GM19324 (cell line): ENCODE data around the gene PLIN4.
"Not testable (repeated sequence)": the region's sequence is repeated elsewhere in the genome, so short reads cannot be mapped to it uniquely, and the experiment has no call there.

Source experiments
- ATAC-seq: cut with Tn5 transposase; IDR thresholded peaks from one replicate; pipeline ENCODE4 v1.9.1; 2021; ENCODE audit warnings: mild to moderate bottlenecking, moderate library complexity; ENCODE audit not compliant: unreplicated experiment, low FRiP score

PLIN4 gene, protein sequence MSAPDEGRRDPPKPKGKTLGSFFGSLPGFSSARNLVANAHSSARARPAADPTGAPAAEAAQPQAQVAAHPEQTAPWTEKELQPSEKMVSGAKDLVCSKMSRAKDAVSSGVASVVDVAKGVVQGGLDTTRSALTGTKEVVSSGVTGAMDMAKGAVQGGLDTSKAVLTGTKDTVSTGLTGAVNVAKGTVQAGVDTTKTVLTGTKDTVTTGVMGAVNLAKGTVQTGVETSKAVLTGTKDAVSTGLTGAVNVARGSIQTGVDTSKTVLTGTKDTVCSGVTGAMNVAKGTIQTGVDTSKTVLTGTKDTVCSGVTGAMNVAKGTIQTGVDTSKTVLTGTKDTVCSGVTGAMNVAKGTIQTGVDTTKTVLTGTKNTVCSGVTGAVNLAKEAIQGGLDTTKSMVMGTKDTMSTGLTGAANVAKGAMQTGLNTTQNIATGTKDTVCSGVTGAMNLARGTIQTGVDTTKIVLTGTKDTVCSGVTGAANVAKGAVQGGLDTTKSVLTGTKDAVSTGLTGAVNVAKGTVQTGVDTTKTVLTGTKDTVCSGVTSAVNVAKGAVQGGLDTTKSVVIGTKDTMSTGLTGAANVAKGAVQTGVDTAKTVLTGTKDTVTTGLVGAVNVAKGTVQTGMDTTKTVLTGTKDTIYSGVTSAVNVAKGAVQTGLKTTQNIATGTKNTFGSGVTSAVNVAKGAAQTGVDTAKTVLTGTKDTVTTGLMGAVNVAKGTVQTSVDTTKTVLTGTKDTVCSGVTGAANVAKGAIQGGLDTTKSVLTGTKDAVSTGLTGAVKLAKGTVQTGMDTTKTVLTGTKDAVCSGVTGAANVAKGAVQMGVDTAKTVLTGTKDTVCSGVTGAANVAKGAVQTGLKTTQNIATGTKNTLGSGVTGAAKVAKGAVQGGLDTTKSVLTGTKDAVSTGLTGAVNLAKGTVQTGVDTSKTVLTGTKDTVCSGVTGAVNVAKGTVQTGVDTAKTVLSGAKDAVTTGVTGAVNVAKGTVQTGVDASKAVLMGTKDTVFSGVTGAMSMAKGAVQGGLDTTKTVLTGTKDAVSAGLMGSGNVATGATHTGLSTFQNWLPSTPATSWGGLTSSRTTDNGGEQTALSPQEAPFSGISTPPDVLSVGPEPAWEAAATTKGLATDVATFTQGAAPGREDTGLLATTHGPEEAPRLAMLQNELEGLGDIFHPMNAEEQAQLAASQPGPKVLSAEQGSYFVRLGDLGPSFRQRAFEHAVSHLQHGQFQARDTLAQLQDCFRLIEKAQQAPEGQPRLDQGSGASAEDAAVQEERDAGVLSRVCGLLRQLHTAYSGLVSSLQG (N-terminal part only)

DNA sequence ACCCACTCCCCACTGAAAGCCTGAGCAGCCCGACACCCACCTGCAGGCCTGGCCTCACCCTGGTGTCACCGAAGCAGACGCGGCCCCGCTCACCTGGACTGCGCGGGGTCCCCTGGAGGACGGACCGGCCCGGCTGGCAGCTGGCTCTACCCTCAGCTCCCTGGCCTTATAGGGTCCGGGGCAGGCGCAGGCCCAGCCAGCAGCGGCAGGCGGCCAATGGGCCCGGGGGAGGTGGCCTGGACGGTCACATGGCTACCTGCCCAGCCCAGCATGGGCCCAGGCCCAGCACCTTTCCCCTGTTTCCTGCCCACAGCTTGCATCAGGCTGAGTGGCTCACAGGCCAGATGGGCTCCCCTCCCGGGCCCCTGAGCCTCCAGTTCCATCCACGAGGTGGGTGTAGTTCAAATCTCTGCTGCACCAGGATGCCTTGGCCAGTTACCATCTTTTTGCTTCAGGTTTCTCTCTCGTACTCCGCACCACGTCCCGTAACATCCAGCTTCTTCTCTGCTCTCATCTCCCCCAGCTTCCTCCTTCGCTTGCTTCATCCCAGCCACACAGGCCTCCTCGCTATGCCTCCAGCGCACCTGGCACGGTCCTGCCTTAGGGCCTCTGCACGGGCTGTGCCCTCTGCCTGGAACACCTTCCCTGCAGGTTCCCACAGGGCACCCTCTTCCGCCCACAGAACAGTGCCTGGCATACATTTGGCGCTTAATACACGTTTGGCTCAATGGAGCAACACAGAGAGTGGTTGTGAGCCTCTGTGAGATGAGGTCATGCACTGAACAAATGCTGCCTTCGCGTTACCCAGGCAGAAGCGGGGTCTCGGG lies at the start of gene PLIN4:
Gene PLIN4, minus strand, starts transcription at position 142 of the 827 bp plus-strand sequence. CDS start 214 bp downstream, outside the sequence.
- ATAC-seq = no peak

DNA sequence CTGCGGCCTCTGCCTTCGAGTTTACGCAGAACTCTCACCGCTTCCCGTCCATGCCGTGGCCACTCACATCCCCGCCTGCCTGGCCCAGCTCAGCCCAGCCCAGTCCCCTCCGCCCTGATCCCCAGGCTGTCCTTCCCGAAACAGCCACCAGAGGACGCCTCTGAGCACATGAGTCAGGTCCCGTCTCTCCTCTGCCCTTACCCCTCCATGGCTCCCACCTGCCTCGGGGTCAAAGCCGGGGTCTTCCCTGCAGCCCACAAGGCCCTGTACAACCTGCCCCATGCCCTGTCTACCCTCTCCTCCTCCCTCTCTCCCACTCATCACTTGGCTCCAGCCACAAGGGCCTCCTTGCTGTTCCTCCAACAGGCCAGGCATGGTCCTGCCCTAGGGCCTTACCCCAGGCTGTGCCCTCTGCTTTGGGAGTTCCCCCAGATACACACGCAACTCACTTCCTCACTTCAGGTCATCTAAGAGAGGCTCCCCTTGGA lies 49.3 kb upstream of the PLIN4 start:
- ATAC-seq = no peak

DNA sequence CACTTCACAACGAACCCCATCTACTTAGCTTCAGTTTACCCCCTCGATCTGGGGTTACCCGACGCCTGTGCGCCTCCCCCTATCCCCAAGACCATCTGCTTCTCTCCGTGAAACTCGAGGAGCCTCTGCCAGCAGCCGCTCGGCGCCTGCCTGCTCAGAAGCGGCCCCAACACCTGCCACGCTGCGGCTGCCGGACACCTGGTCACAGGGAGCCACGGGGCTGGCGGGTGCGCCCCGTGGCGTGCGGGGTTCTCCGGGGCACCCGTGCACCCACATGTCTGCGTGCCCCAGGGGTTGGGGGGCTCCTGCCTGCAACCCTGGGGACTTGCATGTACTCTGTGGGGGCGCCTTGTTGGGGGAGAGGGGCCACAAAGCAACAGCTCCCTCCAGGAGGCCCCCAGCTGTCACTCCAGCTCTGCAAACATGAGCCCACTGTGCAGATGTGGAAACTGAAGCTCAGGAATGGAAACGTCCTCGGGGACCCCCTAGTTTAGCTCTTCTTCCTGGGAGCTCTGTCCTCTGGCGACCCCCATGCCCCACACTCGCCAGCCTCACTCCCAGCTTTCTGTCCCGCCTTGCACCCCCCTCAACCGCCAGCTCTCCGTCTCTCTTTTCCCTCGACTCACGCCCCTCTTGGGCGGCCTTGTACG lies 48.2 kb upstream of the PLIN4 start:
- no peak for ATAC-seq

DNA sequence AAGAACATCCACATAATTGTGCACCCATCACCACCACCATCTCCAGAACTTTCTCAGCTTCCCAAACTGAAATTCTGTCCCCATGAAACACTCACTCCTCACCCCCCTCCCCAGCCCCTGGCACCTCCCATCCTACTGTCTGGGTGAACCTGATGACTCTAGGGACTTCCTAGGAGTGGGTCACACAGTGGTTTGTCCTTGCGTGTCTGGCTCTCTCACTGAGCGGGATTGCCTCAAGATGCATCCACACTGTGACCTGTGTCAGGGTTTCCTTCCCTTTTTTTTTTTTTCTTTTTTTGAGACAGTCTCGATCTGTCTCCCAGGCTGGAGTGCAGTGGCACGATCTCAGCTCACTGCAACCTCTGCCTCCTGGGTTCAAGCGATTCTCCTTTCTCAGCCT lies 45.3 kb upstream of the PLIN4 start:
- ATAC-seq = not testable (repeated sequence)

DNA sequence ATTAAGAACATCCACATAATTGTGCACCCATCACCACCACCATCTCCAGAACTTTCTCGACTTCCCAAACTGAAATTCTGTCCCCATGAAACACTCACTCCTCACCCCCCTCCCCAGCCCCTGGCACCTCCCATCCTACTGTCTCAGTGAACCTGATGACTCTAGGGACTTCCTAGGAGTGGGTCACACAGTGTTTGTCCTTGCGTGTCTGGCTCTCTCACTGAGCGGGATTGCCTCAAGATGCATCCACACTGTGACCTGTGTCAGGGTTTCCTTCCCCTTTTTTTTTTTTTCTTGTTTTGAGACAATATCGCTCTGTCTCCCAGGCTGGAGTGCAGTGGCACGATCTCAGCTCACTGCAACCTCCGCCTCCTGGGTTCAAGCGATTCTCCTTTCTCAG lies 43.8 kb upstream of the PLIN4 start:
- ATAC-seq = not testable (repeated sequence)

DNA sequence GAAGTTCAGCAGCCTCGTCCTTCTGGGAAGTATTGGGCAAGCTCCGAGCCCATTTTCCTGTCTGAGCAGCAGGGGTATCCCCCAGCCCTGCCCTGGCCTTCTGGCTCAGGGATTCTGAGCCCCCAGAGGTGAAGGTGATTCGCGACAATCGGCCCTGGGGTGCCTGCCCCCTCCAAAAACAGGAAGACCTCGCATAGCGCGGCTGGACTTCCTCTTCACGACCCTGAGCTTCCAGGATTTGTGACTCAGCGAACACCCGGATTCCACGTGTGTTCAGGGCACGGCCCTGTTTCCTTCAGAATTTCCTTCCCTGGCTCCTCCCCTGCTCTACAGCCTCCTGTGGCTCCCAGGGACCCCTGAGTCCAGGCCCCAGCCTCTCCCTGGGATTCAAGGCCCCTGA lies 41.3 kb upstream of the PLIN4 start, which contains the start of gene SEMA6B:
Gene SEMA6B, minus strand, starts transcription at position 116 of the 400 bp plus-strand sequence. CDS start 1,227 bp downstream, outside the sequence.
- ATAC-seq = no peak

DNA sequence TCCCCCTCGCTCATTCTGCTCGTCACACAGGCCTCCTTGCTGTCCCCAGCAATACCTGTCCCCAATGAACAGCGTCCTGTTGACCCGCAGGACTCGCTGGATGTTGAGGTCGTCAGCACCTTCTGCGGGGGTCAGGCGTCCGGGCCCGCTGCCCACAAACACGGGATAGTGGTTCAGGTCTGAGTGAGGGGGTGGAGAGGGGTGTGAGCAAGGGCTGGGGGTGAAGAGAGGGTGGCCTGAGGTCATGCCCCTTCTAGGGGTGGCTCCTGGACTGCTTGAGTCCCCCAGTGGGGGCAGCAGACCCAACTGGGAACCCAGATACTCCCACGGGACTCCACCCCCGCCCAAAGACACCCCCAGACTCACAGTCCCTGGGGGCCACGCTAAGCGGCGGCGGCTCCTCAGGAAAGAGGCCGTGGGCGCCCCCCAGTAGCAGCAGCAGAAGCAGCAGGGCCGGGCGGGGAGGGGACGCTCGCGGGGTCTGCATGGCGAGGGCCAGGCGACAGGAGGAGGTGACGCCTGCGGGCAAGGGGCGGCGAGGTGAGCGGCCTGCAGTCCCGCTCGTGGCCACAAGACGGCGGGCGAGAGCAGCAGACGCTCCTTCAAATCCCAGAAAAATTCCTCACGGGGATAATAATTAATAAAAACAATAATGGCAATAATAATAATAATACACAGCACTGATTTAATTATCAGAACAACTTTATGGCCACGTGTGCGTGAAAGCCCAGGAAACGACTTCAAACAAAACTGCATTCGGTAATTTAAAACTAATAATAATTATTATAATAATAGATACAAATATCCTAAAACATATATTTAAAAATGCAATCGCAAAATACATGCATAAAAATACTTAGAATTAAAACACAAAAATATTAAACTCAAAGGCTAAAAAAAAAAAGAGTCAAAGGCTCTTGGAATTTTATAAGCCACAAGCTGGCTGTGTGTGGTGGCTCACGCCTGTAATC lies 40.0 kb upstream of the PLIN4 start:
- no peak for ATAC-seq

DNA sequence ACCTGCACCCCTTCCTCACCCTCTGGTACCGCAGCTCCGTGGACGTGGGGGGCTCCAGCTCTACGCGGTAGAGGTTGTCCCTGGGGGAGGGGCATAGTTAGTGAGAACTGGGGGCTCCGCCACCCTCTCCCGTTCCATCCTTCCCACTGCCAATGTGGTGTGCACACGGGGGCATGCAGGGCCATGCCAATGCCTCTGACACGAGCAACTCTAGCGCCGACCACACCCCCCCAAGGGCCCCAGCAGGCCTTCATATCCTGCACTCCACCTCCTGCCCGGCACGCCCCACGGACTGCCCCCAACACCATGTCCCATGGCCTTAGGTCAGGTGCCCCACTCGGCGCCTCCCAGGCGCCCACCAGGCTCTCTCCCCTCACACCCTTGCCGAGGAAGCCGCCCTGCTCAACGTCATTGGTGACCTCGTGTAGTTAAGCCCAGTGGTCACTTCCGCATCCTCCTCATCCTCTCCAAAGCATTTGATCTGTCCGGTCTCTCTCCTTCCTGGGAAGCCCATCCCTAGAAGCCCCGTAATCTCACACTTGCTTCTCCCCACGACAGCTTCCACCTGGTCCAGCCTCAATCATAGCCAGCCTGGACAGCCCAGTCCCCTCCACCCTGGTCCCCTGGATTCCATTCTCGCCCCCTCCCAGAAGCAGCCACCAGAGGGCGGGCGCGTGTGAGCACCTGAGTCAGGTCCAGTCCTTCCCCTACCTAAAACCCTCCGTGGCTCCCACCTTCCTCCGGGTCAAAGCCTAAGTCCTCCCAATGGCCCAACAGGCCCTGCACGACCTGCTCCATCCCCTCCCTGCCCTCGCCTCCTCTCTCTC lies 39.1 kb upstream of the PLIN4 start:
- ATAC-seq = no peak

DNA sequence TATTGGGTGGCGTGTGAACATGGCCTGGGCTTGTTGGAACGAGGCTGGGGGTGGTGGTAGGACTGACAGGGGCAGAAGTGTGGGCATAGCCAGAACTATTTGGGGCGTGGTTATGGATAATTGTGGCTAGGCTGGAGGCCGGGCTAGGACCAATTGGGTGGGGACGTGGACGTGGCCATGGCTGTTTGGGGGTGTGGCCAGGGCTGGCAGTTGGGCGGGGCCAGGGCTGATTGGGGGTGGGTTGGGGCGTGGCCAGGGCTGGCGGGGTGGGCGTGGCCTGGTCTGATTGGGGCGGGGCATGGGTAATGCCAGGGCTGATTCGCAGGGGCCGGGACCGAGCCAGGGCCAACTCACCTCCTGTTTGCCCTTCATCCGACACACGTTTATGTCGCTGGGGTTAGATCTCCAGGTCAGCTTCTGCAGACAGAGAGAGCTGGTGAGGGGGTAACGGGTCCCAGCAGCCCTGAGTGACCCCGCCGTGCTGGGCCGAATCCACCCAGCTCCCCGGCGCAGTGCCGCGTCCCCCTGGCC lies 38.4 kb upstream of the PLIN4 start:
- no peak for ATAC-seq

DNA sequence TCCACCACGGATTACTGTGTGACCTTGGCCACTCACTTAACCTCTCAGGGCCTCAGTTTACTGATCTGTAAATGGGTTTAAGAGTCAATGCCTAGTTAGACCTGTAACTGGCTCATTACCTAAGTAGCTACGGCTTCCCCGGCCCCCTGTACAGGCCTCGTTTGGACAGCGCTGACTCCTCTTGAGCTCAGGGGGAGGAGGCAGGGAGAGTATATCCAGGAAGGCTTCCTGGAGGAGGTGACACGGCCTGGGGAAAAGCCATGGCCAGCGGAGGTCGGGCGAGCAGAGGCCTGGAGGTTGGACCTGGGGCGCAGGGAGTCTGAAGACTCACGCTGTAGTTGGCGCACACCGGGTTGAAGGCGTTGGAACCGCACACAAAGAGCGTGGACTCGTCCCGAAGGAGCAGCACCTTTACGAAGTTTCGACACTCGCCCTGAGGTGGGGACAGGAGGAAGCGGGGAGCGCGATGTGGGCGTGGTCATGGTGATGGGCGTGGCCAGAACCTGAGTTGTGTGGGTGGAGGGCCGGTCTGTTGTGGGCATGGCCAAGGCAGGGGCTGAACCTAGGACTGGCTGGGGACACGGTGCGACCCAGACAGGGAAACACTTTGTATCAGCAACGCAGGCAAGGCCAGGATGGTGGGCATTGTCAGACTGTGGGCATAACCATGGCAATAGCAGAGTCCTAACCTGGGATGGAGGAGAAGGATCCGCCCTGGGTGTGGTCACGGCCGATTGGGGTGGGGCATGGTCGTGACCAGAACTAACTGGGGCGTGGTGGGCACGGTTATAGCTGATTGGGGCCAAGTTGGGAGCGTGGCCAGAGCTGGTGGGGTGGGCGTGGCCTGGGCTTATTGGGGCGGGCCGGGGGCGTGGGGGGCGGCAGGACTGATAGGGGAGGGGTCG lies 37.6 kb upstream of the PLIN4 start:
- no peak for ATAC-seq

DNA sequence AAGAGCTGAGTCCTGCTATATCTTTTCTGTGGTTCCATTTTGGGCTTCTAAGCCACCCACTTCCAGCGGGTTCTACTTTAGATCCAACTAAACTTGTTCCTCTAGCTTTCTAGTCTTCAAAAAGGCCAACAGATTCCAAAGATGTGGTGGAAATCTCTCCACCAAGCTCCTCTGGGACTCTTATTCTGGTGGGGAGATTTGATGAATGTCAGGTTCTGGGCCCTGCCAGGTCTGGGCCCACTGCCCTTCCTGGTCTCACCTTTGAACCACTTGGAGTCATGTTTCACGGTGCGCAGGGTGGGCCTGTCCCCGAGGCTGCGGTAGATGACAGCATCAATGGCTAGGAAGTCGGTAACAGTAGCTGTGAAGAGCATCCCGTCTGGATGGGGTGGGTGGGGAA lies 36.4 kb upstream of the PLIN4 start:
- no peak for ATAC-seq

DNA sequence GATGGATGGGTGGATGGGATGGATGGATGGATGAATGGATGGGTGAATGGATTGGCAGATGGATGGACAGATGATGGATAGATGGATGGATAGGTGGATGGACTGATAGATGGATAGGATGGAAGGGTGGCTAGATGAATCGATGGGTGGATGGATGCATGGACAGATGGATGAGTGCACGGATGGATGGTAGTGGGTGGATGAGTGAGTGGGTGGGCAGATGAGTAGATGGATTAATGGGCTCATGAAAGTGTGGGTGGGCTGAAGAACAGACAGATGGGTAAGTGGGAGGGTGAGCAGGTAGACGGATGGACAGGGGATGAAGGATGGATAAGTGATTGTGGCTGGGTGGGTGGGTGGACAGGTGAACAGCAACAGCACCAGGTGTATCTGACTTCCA lies 35.5 kb upstream of the PLIN4 start:
- no peak for ATAC-seq

DNA sequence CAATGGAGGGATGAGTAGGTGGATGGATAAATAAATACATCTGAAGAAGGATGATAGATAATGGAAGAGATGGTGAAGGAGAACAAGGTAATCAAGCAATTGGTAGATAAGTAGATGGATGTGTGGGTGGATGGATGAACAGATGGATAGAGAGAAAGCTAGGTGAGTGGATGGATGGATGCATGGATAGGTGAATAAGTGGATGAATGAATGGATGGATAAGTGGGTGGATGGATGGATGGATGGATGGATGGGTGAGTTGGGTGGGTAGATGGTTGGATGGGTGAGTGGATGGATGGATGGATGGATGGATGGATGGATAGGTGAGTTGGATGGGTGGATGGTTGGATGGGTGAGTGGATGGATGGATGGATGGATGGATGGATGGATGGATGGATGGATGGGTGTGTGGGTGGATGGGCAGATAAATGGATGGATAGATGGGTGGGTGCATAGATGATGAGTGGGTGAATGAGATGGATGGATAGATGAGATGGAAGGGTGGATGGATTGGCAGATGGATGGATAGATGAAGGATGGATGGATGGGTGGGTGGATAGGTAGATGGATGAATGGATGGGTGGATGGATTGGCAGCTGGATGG lies 34.9 kb upstream of the PLIN4 start:
- no peak for ATAC-seq

DNA sequence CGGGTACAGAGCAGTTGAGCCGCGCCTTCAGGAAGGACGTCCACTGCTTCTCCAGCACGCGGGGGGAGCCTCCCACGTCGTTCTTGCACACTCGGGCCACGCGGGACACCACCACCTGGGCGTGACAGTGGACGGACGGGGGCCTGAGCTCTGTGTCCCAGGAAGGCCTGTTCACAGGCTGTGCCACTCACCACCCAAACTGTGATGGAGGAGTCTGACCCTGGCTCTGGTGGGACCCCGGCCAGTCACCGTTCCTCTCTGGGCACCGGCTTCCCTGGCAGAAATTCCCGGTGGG lies 34.2 kb upstream of the PLIN4 start:
- no peak for ATAC-seq

DNA sequence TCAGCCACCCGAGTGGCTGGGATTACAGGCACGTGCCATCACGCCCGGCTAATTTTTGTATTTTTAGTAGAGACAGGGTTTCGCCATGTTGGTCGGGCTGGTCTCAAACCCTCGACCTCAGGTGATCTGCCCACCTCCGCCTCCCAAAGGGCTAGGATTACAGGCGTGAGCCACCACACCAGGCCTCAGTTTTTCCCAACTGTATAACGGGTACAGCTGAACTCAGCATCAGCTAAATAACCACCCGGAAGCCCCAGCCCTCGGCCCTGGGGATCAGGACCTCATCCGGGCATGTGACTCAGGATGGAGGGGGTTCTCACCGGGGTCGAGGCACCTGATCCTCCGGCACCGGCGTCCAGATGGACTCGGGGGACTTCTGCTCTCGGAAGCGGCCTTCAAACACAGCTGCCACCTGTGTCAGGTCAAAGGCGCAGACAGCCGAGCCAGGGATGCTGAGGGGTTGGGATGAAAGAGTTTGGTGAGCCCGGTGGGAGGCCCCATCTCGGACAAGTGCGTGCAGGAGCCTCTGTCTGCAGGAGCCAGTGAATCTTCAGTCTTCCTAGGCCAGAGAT lies 32.3 kb upstream of the PLIN4 start:
- no peak for ATAC-seq
